Measurements from ENCODE around the gene CASP7. TPM values are rescaled to one million over a fixed set of nuclear protein-coding genes. Genes with fewer than 3 reads are reported as not detected.

Gene CASP7
- total and polyA plus RNA-seq, 10 of the 15 experiments (the other 5 are each of a cell fraction or from before 2014, with no cell fraction given): 23.7 to 34.4 (median 28.7) TPM

DNA sequence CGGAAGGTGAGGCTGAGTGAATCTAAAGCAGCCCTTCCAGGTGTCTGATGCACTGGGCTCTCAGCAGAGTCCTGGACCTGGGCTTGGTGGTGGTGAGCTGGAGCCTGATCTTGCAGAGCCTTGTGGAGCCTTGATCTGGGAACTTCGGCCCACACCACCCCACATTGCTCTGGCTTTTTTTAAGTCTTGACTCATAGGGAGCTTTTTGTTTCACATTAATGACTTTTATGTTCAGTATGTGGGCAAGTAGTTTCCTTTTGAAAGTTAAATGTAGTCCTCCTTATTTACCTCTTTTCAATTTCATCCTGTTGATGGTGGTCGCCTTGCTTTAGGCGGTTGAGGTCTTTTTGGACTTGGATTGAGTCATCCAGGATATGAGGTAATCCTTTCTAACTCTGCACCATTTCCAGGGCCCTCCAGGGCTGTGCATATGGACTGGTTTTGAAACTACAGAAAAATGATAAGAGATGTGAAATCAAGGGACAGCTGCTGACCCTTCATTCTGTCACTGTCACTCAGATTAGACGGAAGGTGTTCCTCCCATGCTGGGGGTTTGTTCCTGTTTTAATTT lies 12.9 kb upstream of the CASP7 start (continued):
- TF ChIP-seq, protein P1, sequence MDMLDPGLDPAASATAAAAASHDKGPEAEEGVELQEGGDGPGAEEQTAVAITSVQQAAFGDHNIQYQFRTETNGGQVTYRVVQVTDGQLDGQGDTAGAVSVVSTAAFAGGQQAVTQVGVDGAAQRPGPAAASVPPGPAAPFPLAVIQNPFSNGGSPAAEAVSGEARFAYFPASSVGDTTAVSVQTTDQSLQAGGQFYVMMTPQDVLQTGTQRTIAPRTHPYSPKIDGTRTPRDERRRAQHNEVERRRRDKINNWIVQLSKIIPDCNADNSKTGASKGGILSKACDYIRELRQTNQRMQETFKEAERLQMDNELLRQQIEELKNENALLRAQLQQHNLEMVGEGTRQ (IDR thresholded peaks at IDR 0.05; ENCODE audit: borderline replicate concordance, low read depth, low read length): no peak
- TF ChIP-seq, protein P2, sequence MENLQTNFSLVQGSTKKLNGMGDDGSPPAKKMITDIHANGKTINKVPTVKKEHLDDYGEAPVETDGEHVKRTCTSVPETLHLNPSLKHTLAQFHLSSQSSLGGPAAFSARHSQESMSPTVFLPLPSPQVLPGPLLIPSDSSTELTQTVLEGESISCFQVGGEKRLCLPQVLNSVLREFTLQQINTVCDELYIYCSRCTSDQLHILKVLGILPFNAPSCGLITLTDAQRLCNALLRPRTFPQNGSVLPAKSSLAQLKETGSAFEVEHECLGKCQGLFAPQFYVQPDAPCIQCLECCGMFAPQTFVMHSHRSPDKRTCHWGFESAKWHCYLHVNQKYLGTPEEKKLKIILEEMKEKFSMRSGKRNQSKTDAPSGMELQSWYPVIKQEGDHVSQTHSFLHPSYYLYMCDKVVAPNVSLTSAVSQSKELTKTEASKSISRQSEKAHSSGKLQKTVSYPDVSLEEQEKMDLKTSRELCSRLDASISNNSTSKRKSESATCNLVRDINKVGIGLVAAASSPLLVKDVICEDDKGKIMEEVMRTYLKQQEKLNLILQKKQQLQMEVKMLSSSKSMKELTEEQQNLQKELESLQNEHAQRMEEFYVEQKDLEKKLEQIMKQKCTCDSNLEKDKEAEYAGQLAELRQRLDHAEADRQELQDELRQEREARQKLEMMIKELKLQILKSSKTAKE (IDR thresholded peaks at IDR 0.05; ENCODE audit: low read depth, poor library complexity, severe bottlenecking): no peak
- no peak for TF ChIP-seq SMAD5 (IDR thresholded peaks at IDR 0.05; ENCODE audit: low read depth)
- TF ChIP-seq, protein P3, sequence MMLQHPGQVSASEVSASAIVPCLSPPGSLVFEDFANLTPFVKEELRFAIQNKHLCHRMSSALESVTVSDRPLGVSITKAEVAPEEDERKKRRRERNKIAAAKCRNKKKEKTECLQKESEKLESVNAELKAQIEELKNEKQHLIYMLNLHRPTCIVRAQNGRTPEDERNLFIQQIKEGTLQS (IDR thresholded peaks at IDR 0.05; ENCODE audit: borderline replicate concordance, extremely low read depth, low read depth, low read length): no peak
- TF ChIP-seq ELK1 (IDR thresholded peaks at IDR 0.05; ENCODE audit: low read depth, low read length): no peak
- peak; percentile 78 for TF ChIP-seq EED (IDR thresholded peaks at IDR 0.05; ENCODE audit: low read depth)
- TF ChIP-seq NFYB (IDR thresholded peaks at IDR 0.05; ENCODE audit: insufficient read depth, low read depth, low read length): no peak
- no peak for TF ChIP-seq MYB (IDR thresholded peaks at IDR 0.05; ENCODE audit: borderline replicate concordance, low read depth, low read length)
- peak; percentile 97 for TF ChIP-seq NFIC (IDR thresholded peaks at IDR 0.05; ENCODE audit: low read depth, low read length)
- TF ChIP-seq ZBTB11 (CRISPR knock-in tag; IDR thresholded peaks at IDR 0.05): no peak
- TF ChIP-seq NFYA (IDR thresholded peaks at IDR 0.05; ENCODE audit: borderline replicate concordance, low read depth, low read length): no peak
- no peak for TF ChIP-seq CHD1 (IDR thresholded peaks at IDR 0.05; ENCODE audit: low read depth, low read length)
- TF ChIP-seq BCL11A (IDR thresholded peaks at IDR 0.05; ENCODE audit: low read depth, low read length): peak; percentile 35; the same call in 1 of the 2 replicates
- TF ChIP-seq SIN3A (IDR thresholded peaks at IDR 0.05; ENCODE audit: low read depth, low read length): no peak
- TF ChIP-seq ZBED1 (IDR thresholded peaks at IDR 0.05; ENCODE audit: borderline replicate concordance): peak; percentile 80; the same call in 1 of the 2 replicates
- TF ChIP-seq PAX5 (IDR thresholded peaks at IDR 0.05; ENCODE audit: borderline replicate concordance, low read depth, low read length): no peak
- TF ChIP-seq NR2F1 (conservative IDR thresholded peaks at IDR 0.05): no peak
